Hematopoietic multipotent progenitor cell treated with erythropoietin and hydrocortisone succinate and interleukin-3 and kit ligand, for 8 days (in vitro differentiated cells): ENCODE results near the gene FUT6.
"Not testable (repeated sequence)": the region's sequence is repeated elsewhere in the genome, so short reads cannot be mapped to it uniquely, and the experiment has no call there.

Experiments used
- DNase-seq: peaks from one replicate; pipeline ENCODE4 v3.0.0-alpha.2; 2015

The FUT6 gene, protein sequence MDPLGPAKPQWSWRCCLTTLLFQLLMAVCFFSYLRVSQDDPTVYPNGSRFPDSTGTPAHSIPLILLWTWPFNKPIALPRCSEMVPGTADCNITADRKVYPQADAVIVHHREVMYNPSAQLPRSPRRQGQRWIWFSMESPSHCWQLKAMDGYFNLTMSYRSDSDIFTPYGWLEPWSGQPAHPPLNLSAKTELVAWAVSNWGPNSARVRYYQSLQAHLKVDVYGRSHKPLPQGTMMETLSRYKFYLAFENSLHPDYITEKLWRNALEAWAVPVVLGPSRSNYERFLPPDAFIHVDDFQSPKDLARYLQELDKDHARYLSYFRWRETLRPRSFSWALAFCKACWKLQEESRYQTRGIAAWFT

DNA sequence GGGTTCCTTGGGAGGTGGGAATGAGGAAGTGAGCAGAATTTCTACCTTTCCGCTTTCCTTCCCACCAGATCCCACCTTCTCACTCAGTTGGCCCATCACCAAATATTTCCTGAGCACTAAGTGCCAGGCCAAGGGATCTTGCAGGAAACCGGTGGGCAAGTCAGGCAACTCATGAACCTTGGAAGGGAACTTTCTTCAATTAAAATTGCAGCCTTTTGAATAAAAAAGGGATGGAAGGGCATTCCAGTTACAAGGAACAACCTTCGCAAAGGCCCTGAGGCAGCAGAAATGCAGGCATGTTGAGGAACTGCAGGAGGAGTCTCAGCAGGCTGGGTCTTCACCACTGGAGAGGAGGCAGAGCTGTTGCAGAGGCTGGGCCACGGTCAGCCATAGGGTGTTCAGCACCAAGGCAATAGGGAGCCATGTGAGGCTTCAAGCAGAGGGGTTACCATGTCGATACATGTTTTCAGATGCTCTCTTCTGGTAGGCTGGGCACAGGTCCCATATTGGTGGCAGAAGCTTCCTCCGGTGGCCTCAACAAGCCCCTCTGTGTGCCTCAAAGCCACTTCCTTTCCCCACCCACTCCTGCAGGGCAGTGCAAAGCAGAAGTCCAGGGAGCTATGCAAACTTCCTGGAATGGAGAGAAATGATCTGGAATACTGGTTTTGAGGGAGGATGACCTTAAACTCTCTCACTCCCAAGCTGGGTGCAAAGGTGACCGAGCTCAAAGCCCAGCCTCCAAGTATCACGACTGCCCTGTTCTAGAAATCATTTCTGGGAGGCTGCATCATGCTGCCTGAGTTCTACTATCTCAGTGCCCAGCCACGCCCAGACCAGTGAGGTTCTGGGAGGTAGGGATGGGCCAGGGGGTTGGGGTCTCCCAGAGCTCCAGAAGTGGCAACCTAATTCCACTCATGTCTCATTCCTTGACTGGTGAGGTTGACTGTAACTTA is at the start of gene FUT6:
FUT6 (minus strand) TSS at position 638 of the 953 bp plus-strand sequence. CDS start 7,135 bp downstream, outside the sequence.
- no peak for DNase-seq

GRCh38 chr19:5884065-5884811 is 44.7 kb upstream of the FUT6 start:
- not testable (repeated sequence) for DNase-seq

DNA sequence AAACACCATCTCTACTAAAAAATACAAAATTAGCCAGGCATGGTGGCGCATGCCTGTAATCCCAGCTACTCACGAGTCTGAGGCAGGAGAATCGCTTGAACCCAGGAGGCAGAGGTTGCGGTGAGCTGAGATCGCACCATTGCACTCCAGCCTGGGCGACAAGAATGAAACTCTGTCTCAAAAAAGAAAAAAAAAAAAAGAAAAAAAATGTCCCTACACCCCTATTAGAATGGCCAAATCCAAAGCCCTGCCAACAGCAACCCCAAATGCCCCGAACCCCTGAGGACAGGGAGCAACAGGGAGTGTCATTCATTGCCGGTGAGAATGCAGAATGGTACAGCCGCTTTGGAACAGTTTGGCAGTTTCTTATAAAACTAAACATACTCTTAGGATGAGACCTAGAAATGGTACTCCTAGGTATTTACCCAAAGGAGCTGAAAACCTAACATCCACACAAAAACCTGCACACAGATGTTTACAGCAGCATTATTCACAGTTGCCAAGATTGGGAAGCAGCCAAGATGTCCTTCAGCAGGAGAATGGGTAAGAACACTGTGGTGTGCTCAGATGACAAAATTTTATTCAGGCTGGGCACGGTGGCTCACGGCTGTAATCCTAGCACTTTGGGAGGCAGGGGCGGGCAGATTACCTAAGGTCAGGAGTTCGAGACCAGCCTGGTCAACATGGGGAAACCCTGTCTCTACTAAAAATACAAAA is 43.8 kb upstream of the FUT6 start:
- DNase-seq: not testable (repeated sequence)

DNA sequence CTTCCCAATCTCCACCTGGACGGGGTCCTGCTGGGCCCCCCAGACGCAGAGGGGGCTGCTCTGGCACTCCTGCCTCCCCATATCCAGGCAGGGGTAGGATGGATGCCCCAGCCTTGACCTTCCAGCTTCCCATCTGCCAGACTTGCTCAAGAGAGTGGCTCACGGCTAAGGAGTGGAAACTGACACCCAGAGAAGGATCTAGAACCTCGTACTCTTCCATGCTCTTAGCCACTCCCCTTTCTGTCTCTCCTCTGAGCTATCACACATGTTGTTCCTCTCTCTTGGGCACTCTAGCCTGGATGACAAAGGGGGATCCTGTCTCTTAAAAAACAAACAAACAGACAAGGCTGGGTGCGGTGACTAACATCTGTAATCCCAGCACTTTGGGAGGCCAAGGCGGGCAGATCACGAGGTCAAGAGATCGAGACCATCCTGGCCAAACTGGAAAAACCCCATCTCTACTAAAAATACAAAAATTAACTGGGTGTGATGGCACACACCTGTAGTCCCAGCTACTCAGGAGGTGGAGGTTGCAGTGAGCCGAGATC is 43.0 kb upstream of the FUT6 start:
- no peak for DNase-seq

GRCh38 chr19:5881543-5882299 is 42.2 kb upstream of the FUT6 start:
- DNase-seq: no peak

DNA sequence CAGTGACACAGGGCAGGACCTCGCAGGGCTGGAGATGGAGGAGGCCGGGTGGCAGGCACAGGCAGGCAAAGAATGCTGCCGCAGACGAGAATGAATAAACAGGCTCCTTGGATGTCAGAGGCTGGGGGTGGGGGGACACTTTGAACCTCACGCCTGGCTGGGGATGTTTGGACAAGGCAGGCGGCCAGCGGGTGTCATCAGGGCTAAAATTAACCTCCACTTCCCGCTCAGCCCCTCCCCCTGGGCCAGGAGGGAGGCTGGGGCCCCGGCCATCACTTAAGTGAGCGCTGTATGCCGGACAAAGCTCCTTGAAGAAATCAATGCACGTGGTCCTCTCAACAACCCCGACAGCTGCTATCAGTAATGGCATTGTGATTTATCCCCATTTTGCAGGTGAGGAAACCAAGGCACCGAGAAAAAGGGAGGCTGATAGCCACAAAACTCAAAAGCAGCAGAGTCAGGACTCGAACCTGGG is 41.1 kb upstream of the FUT6 start:
- DNase-seq: no peak

- no peak for DNase-seq
Measured at GRCh38 chr19:5880196-5880595, 40.7 kb upstream of the FUT6 start.

- DNase-seq: no peak
Measured at GRCh38 chr19:5877882-5878281, 38.4 kb upstream of the FUT6 start.

GRCh38 chr19:5877427-5877826 is 37.9 kb upstream of the FUT6 start:
- DNase-seq: no peak

- DNase-seq: not testable (repeated sequence)
Measured at GRCh38 chr19:5874496-5874895, 35.0 kb upstream of the FUT6 start.

- no peak for DNase-seq
Measured at GRCh38 chr19:5873617-5874199, 34.2 kb upstream of the FUT6 start.

- DNase-seq: no peak
Measured at GRCh38 chr19:5870986-5871394, 31.5 kb upstream of the FUT6 start.

GRCh38 chr19:5867201-5868136 is 28.0 kb upstream of the FUT6 start:
- no peak for DNase-seq

DNA sequence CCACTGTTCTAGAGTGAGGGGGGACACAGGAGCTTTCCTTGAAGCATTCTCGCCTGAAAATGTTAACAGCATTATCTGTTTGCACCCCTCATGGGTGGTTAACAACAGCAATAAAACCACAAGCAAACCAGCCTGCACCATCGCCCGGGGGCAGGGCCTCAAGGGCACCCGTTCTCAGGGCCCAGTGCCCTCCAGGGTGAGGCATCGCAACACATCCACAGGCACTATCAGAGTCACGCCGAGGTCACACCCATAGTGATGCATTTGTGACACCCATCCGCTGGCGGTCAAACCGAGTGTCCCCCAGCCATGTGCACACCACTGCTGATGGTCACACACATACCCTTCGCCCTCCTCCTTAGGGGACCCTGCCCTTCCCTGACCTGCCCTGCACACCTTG is 26.3 kb upstream of the FUT6 start:
- no peak for DNase-seq

GRCh38 chr19:5864725-5865486 is 25.4 kb upstream of the FUT6 start:
- DNase-seq: no peak

DNA sequence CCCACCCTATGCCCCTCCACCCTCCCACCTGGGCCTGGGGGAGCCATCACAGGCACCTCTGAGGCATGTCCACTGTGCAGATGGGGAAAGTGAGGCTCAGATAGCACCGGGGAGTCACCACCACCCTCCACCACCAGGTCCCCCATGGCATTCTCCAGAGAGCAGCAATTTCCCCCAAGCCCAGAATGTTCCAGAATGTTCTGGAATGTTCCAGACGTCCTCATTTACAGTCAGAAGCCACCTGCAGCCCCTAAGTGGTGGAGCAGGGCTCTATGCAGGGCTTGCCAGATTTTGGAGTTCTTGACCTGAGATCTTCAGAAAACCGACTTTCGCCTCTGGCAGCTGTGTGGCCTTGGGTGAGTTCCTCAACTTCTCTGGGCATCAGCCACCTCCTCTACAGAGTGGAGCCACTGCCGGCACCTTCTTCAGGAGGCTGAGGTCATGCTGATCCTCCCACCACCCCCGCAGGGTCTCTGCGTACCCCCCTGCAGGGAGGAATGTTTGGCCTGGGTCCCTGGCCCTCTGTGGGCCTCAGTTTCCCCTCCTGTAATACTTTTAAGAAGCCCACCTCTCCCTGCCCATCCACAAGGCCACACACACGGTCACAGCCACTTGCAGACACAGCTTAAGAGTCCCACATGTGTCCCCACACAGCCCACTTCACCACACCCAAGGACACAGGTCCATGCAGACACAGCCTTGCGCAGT is 24.7 kb upstream of the FUT6 start:
- no peak for DNase-seq

DNA sequence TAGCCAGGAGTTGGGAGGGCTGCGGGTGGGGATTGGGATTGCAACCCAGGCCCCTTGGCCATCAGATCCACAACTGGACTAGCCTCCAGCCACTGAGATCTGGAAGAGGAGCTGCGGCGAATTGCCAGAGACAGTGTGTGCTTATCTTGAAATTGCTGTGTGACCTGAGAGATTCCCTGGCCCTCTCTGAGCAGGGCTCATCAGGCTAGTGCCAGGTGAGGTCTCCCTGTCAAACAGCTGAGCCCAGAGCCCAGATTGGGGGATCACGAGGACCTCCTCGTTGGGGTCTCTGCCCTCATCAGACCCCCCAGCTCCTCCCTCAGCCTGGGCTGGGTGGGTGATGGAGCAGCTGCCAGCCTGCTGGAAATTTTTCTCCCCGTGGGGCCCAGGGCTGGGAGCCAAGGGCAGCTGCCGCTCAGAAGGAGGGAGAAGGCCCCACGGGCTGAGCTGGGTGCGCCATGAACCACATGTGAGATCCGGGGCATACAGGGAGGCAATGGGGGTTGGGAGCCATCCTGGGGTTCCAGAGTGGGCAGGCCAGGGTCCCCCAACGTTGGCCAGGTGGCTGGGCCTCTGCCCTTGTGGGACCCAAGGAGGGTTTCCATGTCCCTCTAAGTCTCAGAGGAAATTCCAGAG is 23.6 kb upstream of the FUT6 start:
- no peak for DNase-seq
